ENCODE data around the gene IRF2BPL.

The IRF2BPL gene

GRCh38 chr14:77028384-77029231 lies at the start of gene IRF2BPL:
IRF2BPL (minus strand) TSS chr14:77028708; CDS start chr14:77027792, 916 bp downstream.
- peak; percentile 96 for DNase-seq (ENCODE audit: low read depth)

- no peak for DNase-seq (ENCODE audit: low read depth)
Measured at GRCh38 chr14:77077040-77077439, 48.5 kb upstream of the IRF2BPL start.

GRCh38 chr14:77076113-77076631 lies 47.7 kb upstream of the IRF2BPL start:
- DNase-seq (ENCODE audit: low read depth) = no peak

GRCh38 chr14:77074969-77075368 lies 46.5 kb upstream of the IRF2BPL start:
- no peak for DNase-seq (ENCODE audit: low read depth)

GRCh38 chr14:77071938-77072388 lies 43.5 kb upstream of the IRF2BPL start:
- no peak for DNase-seq (ENCODE audit: low read depth)

GRCh38 chr14:77069551-77069950 lies 41.0 kb upstream of the IRF2BPL start:
- no peak for DNase-seq (ENCODE audit: low read depth)

- DNase-seq (ENCODE audit: low read depth) = no peak
Measured at GRCh38 chr14:77068517-77069200, 40.2 kb upstream of the IRF2BPL start.

- DNase-seq (ENCODE audit: low read depth) = peak; percentile 35
Measured at GRCh38 chr14:77067632-77068516, 39.4 kb upstream of the IRF2BPL start.

- DNase-seq (ENCODE audit: low read depth) = no peak
Measured at GRCh38 chr14:77066578-77067172, 38.2 kb upstream of the IRF2BPL start.

GRCh38 chr14:77065851-77066577 lies 37.5 kb upstream of the IRF2BPL start:
- no peak for DNase-seq (ENCODE audit: low read depth)

- DNase-seq (ENCODE audit: low read depth) = no peak
Measured at GRCh38 chr14:77064521-77065178, 36.1 kb upstream of the IRF2BPL start.

GRCh38 chr14:77063571-77064171 lies 35.2 kb upstream of the IRF2BPL start:
- DNase-seq (ENCODE audit: low read depth) = no peak

- DNase-seq (ENCODE audit: low read depth) = no peak
Measured at GRCh38 chr14:77062261-77062660, 33.8 kb upstream of the IRF2BPL start.

- no peak for DNase-seq (ENCODE audit: low read depth)
Measured at GRCh38 chr14:77061630-77062257, 33.2 kb upstream of the IRF2BPL start.

- no peak for DNase-seq (ENCODE audit: low read depth)
Measured at GRCh38 chr14:77059276-77059915, 30.9 kb upstream of the IRF2BPL start.

GRCh38 chr14:77058785-77059184 lies 30.3 kb upstream of the IRF2BPL start:
- DNase-seq (ENCODE audit: low read depth) = no peak

- no peak for DNase-seq (ENCODE audit: low read depth)
Measured at GRCh38 chr14:77058117-77058516, 29.6 kb upstream of the IRF2BPL start.

GRCh38 chr14:77055981-77056380 lies 27.5 kb upstream of the IRF2BPL start:
- no peak for DNase-seq (ENCODE audit: low read depth)

GRCh38 chr14:77055306-77055705 lies 26.8 kb upstream of the IRF2BPL start:
- DNase-seq (ENCODE audit: low read depth) = no peak

Measured in activated T-cell treated with anti-CD3 and anti-CD28 coated beads for 1 hour (primary cell).